Neural cell (in vitro differentiated cells): ENCODE measurements around the gene FOXO3. TPM values are rescaled to one million over a fixed set of nuclear protein-coding genes. Genes with fewer than 3 reads are reported as not detected.

Source experiments
- H2AFZ ChIP-seq: fragments of 200-600, 300-800 bp; sonication (generic), shearing (Covaris generic); 2 replicates; pipeline ENCODE4 v1.6.0; 2014; ENCODE audit warnings: low read depth, mild to moderate bottlenecking, antibody characterized with exemption, low read length, moderate library complexity
- H3F3A ChIP-seq: fragments of 200-600 bp; shearing (Covaris generic); 2 replicates; pipeline ENCODE4 v1.6.1; 2016; ENCODE audit warnings: mild to moderate bottlenecking, moderate library complexity, mixed read lengths, antibody characterized with exemption, low read length; ENCODE audit not compliant: insufficient read depth, poor library complexity, severe bottlenecking
- H3K27ac ChIP-seq: fragments of 200-600, 300-800 bp; sonication (generic), shearing (Covaris generic); 2 replicates; pipeline ENCODE4 v1.5.1; 2014; ENCODE audit warnings: mild to moderate bottlenecking, low read length, moderate library complexity
- H3K27me3 ChIP-seq: fragments of 300-800, 200-600 bp; sonication (generic), shearing (Covaris generic); 2 replicates; pipeline ENCODE4 v1.6.0; 2014; ENCODE audit warnings: mild to moderate bottlenecking, low read depth, low read length, moderate library complexity; ENCODE audit not compliant: insufficient read depth
- H3K36me3 ChIP-seq: fragments of 300-800, 200-600 bp; sonication (generic), shearing (Covaris generic); 2 replicates; pipeline ENCODE4 v1.5.1; 2014; ENCODE audit warnings: mild to moderate bottlenecking, antibody characterized with exemption, low read length, moderate library complexity; ENCODE audit not compliant: insufficient read depth
- H3K4me2 ChIP-seq: fragments of 300-800, 200-600 bp; sonication (generic), shearing (Covaris generic); 2 replicates; pipeline ENCODE4 v1.6.0; 2014; ENCODE audit warnings: mild to moderate bottlenecking, low read length
- H3K4me3 ChIP-seq: fragments of 300-800, 200-600 bp; sonication (generic), shearing (Covaris generic); 2 replicates; pipeline ENCODE4 v1.5.1; 2014; ENCODE audit warnings: mild to moderate bottlenecking, low read length, moderate library complexity
- H3K79me2 ChIP-seq: fragments of 200-600 bp; shearing (Covaris generic); replicated peaks from 2 replicates; pipeline ENCODE4 v1.6.0; 2014; ENCODE audit warnings: mild to moderate bottlenecking, low read length, moderate library complexity; ENCODE audit not compliant: insufficient read depth
- H3K9ac ChIP-seq: fragments of 300-800, 200-600 bp; sonication (generic), shearing (Covaris generic); 2 replicates; pipeline ENCODE4 v1.6.1; 2016; ENCODE audit warnings: mild to moderate bottlenecking, low read length, mixed read lengths
- H3K9me2 ChIP-seq: fragments of 200-600 bp; shearing (Covaris generic); 2 replicates; pipeline ENCODE4 v1.6.1; 2016; ENCODE audit warnings: mild to moderate bottlenecking, low read length, mixed read lengths; ENCODE audit not compliant: insufficient read depth
- H3K9me3 ChIP-seq: fragments of 200-600, 300-800 bp; sonication (generic), shearing (Covaris generic); 2 replicates; pipeline ENCODE4 v1.6.1; 2016; ENCODE audit warnings: mild to moderate bottlenecking, mixed run types, low read length, moderate library complexity, mixed read lengths
- H4K20me1 ChIP-seq: fragments of 200-600 bp; shearing (Covaris generic); 2 replicates; pipeline ENCODE4 v1.6.1; 2016; ENCODE audit warnings: mild to moderate bottlenecking, mixed run types; ENCODE audit not compliant: insufficient read depth
- EP300 ChIP-seq: fragments of 450-650 bp; conservative IDR thresholded peaks from 2 replicates; pipeline ENCODE4 v1.6.1; 2014; ENCODE audit warnings: antibody characterized with exemption, mild to moderate bottlenecking, moderate library complexity; ENCODE audit not compliant: poor library complexity, severe bottlenecking
- EZH2 ChIP-seq: fragments of 200-600, 300-800 bp; shearing (Covaris generic), sonication (generic); IDR thresholded peaks from 2 replicates; pipeline ENCODE4 v1.6.1; 2014; ENCODE audit warnings: antibody characterized with exemption, low read length, borderline replicate concordance, mild to moderate bottlenecking; ENCODE audit not compliant: insufficient read depth, poor library complexity, severe bottlenecking
- MXI1 ChIP-seq: fragments of 450-650 bp; conservative IDR thresholded peaks from 2 replicates; pipeline ENCODE4 v1.6.1; 2014; ENCODE audit warnings: antibody characterized with exemption, mild to moderate bottlenecking; ENCODE audit not compliant: poor library complexity, severe bottlenecking
- POLR2AphosphoS5 ChIP-seq: IDR thresholded peaks from 2 replicates; pipeline ENCODE4 v1.6.1; 2012
- RAD21 ChIP-seq: fragments of 450-650 bp; conservative IDR thresholded peaks from 2 replicates; pipeline ENCODE4 v1.6.1; 2014; ENCODE audit warnings: antibody characterized with exemption, mild to moderate bottlenecking, moderate library complexity
- REST ChIP-seq: IDR thresholded peaks from 2 replicates; pipeline ENCODE4 v1.6.1; 2012; ENCODE audit warnings: borderline replicate concordance
- SMC3 ChIP-seq: fragments of 450-650 bp; conservative IDR thresholded peaks from 2 replicates; pipeline ENCODE4 v1.6.1; 2014; ENCODE audit warnings: antibody characterized with exemption, mild to moderate bottlenecking, moderate library complexity; ENCODE audit not compliant: poor library complexity
- TAF1 ChIP-seq: IDR thresholded peaks from 2 replicates; pipeline ENCODE4 v1.6.1; 2012; ENCODE audit warnings: low read depth
- polyA plus RNA-seq: library from polyadenylated mRNA; depleted of rRNA; stranded (reverse); fragments of >200 nt; gene quantifications from 2 replicates; pipeline ENCODE4 v1.2.3, GENCODE V29; 2014
- TF ChIP-seq, protein P1 (sequence below): fragments of 450-650 bp; IDR thresholded peaks from 2 replicates; pipeline ENCODE4 v1.5.1; 2014; ENCODE audit warnings: antibody characterized with exemption, mild to moderate bottlenecking, moderate library complexity; ENCODE audit not compliant: poor library complexity, severe bottlenecking

FOXO3 gene
- polyA plus RNA-seq, 1 donor from 2014 or later, result 21.3 TPM

DNA sequence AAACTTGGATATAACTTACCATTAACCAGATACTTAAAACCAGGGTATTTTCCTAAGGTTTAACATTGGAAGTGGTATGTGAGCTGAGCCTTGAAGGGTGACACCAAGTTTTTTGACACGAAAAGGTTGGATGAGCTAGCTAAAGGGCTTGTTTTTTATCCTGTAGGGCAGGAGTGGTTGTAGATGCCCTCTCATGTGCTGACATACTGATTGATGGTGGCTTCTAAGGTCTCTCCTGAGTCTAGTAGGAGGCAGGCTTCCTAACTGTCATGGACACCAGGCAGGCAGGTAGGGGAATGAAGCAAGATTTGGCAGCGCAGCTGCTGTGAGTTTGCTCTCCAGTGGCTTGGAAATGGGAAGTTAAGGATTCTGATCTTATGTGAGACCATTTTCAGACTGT lies 66.1 kb downstream of the FOXO3 start:
- Histone ChIP-seq H3K36me3 (no peaks in the 10 kb centered on the region), H3K79me2 (no peaks in the 10 kb centered on the region), H4K20me1 (no peaks in the 10 kb centered on the region), H3K4me2 (no peak overlapping the region), H3K9ac (no peak overlapping the region), H3K4me3 (no peak overlapping the region), H3K9me3 (no peaks in the 10 kb centered on the region), H2AFZ (no peak overlapping the region), H3K27ac (no peak overlapping the region), H3K27me3 (no peaks in the 10 kb centered on the region), H3F3A (no peaks in the 10 kb centered on the region), H3K9me2 (no peaks in the 10 kb centered on the region)
- TF ChIP-seq REST, result no peak
- no peak for TF ChIP-seq TAF1
- TF ChIP-seq EZH2, result no peak
- no peak for TF ChIP-seq RAD21
- TF ChIP-seq, protein P1, sequence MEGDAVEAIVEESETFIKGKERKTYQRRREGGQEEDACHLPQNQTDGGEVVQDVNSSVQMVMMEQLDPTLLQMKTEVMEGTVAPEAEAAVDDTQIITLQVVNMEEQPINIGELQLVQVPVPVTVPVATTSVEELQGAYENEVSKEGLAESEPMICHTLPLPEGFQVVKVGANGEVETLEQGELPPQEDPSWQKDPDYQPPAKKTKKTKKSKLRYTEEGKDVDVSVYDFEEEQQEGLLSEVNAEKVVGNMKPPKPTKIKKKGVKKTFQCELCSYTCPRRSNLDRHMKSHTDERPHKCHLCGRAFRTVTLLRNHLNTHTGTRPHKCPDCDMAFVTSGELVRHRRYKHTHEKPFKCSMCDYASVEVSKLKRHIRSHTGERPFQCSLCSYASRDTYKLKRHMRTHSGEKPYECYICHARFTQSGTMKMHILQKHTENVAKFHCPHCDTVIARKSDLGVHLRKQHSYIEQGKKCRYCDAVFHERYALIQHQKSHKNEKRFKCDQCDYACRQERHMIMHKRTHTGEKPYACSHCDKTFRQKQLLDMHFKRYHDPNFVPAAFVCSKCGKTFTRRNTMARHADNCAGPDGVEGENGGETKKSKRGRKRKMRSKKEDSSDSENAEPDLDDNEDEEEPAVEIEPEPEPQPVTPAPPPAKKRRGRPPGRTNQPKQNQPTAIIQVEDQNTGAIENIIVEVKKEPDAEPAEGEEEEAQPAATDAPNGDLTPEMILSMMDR, result no peak

- Histone ChIP-seq H3K79me2 (no peaks in the 10 kb centered on the region), H3K9me2 (no peaks in the 10 kb centered on the region), H3K27ac (no peak overlapping the region), H3K9ac (no peak overlapping the region), H3K36me3 (no peaks in the 10 kb centered on the region), H3K27me3 (no peaks in the 10 kb centered on the region), H2AFZ (no peak overlapping the region), H3K4me3 (no peak overlapping the region), H3K4me2 (no peak overlapping the region), H4K20me1 (no peaks in the 10 kb centered on the region), H3K9me3 (no peaks in the 10 kb centered on the region), H3F3A (no peaks in the 10 kb centered on the region)
- TF ChIP-seq POLR2AphosphoS5 (no peak), RAD21 (no peak), MXI1 (no peak), SMC3 (no peak), REST (no peak), EP300 (no peak), EZH2 (no peak), TAF1 (no peak)
- TF ChIP-seq, protein P1, result no peak
These were observed 67.2 kb downstream of the FOXO3 start for GRCh38 chr6:108627692-108628550.
